WTC11 (cell line): ENCODE results near the gene CACNG1.

Experiments used
- ATF3 ChIP-seq: sonication (generic); formaldehyde crosslinking; conservative IDR thresholded peaks from 2 replicates; pipeline ENCODE4 v1.8.1; 2022; ENCODE audit warnings: mild to moderate bottlenecking, missing genetic modification reagents
- CBFB ChIP-seq: sonication (generic); formaldehyde crosslinking; IDR thresholded peaks from 2 replicates; pipeline ENCODE4 v1.8.1; 2022; ENCODE audit warnings: mild to moderate bottlenecking, low read depth, missing genetic modification reagents
- FOXJ3 ChIP-seq: sonication (generic); formaldehyde crosslinking; IDR thresholded peaks from 2 replicates; pipeline ENCODE4 v1.9.0; 2021; ENCODE audit warnings: missing genetic modification reagents, mild to moderate bottlenecking, borderline replicate concordance
- IRF2 ChIP-seq: sonication (generic); formaldehyde crosslinking; IDR thresholded peaks from 2 replicates; pipeline ENCODE4 v1.8.0; 2022; ENCODE audit warnings: low read depth, missing genetic modification reagents, borderline replicate concordance
- MAX ChIP-seq: sonication (generic); formaldehyde crosslinking; IDR thresholded peaks from 2 replicates; pipeline ENCODE4 v1.8.0; 2022; ENCODE audit warnings: mild to moderate bottlenecking, missing genetic modification reagents
- TP53 ChIP-seq: sonication (generic); formaldehyde crosslinking; IDR thresholded peaks from 2 replicates; pipeline ENCODE4 v1.8.1; 2023; ENCODE audit warnings: mild to moderate bottlenecking, missing genetic modification reagents

DNA sequence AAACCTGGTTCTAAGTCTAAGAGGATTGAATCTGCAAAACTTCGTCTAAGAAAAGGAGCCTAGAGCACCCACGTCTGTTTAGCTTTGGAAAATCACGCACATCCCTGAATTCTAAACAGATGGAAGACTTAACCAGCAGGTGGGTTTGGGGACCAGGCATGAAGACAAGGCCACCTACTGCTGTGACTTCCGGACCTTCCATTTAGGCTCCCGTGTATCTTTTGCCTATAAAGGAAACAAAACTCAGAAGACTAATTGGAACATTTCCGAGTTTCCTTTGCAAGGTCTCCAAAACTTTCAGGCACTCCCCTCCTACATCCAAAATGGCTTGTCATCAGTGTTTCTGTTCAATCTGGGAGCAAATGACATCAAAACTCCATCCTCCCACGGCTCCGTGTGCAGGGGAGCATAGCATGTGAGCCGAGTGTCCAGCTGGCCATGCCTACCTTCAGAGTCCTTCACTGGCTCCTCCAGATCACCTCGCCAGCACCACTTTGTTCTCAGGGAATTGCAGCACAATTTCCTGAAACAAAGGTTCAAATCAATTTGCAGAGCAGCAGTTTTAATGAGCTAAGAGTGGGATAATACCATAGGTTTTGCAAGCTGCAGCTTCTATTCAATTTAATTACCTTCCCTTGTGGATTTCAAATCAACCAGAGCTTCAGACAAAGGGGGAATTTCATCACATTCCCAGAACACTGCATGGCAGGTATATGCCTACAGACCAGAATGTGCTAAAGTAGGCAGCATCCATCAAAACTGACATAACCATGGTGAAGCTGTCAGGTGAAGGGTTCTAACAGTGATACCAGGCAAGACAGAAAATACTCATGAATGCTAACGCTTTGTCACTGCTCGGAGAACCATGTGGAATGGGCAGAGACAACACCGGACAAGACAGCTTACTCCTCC lies 23.5 kb downstream of the CACNG1 start:
- no peak for TF ChIP-seq MAX
- no peak for TF ChIP-seq IRF2 (CRISPR knock-in tag)
- TF ChIP-seq CBFB (CRISPR knock-in tag), result no peak
- TF ChIP-seq ATF3 (CRISPR knock-in tag), result no peak
- TF ChIP-seq TP53, result no peak
- TF ChIP-seq FOXJ3 (CRISPR knock-in tag), result no peak
